Measurements from ENCODE around the gene FOXF1. TPM values are rescaled to one million over a fixed set of nuclear protein-coding genes. Genes with fewer than 3 reads are reported as not detected.

FOXF1 gene
- polyA plus RNA-seq, 3 donors, result not detected

- no peaks in the 10 kb centered on the region for H4K20me1 ChIP-seq (ENCODE audit: insufficient read depth, low read length)
- no peak overlapping the region for H3K27ac Mint-ChIP-seq
- DNase-seq, result no peak
- peaks cover 82 to 99% (median 88%) of the 10 kb centered on the region in 3 donors for H3K27me3 Mint-ChIP-seq (ENCODE audit: low read depth in 3 of 3)
- no peak for TF ChIP-seq CTCF (IDR thresholded peaks at IDR 0.05)
- peak overlapping the region in 1 of 2 donors; percentile 83 for H3K4me3 Mint-ChIP-seq
- H3K4me1 Mint-ChIP-seq, result peaks cover 4% of the 10 kb centered on the region
- H3K9me3 ChIP-seq (replicated peaks in 1 of 2; ENCODE audit: control insufficient read depth in 1 of 2, insufficient read depth in 1 of 2, low read length in 2 of 2), result peaks cover 0 to 4% of the 10 kb centered on the region in 2 donors
- H3K36me3 ChIP-seq (replicated peaks in 1 of 2; ENCODE audit: control insufficient read depth in 1 of 2, insufficient read depth in 2 of 2, low read length in 2 of 2), result no peaks in the 10 kb centered on the region
- peaks cover 50 to 93% of the 10 kb centered on the region in 2 donors for H3K27me3 ChIP-seq (ENCODE audit: control insufficient read depth in 2 of 2, insufficient read depth in 2 of 2, low read length in 2 of 2)
- no peak overlapping the region for H3K4me2 ChIP-seq (replicated peaks; ENCODE audit: extremely low read depth, low read length, poor library complexity, severe bottlenecking)
- H3K9ac ChIP-seq (ENCODE audit: insufficient read depth, low read length, poor library complexity, severe bottlenecking), result no peak overlapping the region
- 10% methylated on average over 2 of the region's 18 CpGs for WGBS (ENCODE audit: insufficient coverage)
- peaks cover 0 to 8% (median 2%) of the 10 kb centered on the region in 7 donors for H3K9me3 Mint-ChIP-seq
- intact Hi-C loops (cut with micrococcal nuclease), result no loop called here
- no peaks in the 10 kb centered on the region for H3K79me2 ChIP-seq (ENCODE audit: insufficient read depth, low read length)
- H3K4me3 ChIP-seq (replicated peaks in 1 of 3; ENCODE audit: low read depth in 2 of 3, low read length in 3 of 3), result no peak overlapping the region
- H3K4me1 ChIP-seq (ENCODE audit: control insufficient read depth in 1 of 2, insufficient read depth in 2 of 2, low read length in 2 of 2), result peaks cover 2% of the 10 kb centered on the region in 2 donors
- H2AFZ ChIP-seq (ENCODE audit: insufficient read depth, low read depth, low read length, poor library complexity, severe bottlenecking), result no peak overlapping the region
- H3K36me3 Mint-ChIP-seq, result peaks cover 0 to 3% of the 10 kb centered on the region in 2 donors
- H3K27ac ChIP-seq (ENCODE audit: low read depth in 1 of 2, low read length in 2 of 2), result no peak overlapping the region
These were observed 4.4 kb downstream of the FOXF1 start for GRCh38 chr16:86514481-86515376.

- H3K36me3 Mint-ChIP-seq, result peaks cover 0 to 3% of the 10 kb centered on the region in 2 donors
- H3K27ac Mint-ChIP-seq, result no peak overlapping the region
- Histone ChIP-seq H3K36me3 (replicated peaks in 1 of 2; ENCODE audit: control insufficient read depth in 1 of 2, insufficient read depth in 2 of 2, low read length in 2 of 2) (no peaks in the 10 kb centered on the region), H3K79me2 (ENCODE audit: insufficient read depth, low read length) (no peaks in the 10 kb centered on the region), H3K27me3 (ENCODE audit: control insufficient read depth in 2 of 2, insufficient read depth in 2 of 2, low read length in 2 of 2) (peaks cover 50 to 94% of the 10 kb centered on the region in 2 donors), H3K27ac (ENCODE audit: low read depth in 1 of 2, low read length in 2 of 2) (no peak overlapping the region), H3K4me2 (replicated peaks; ENCODE audit: extremely low read depth, low read length, poor library complexity, severe bottlenecking) (no peak overlapping the region), H3K4me1 (ENCODE audit: control insufficient read depth in 1 of 2, insufficient read depth in 2 of 2, low read length in 2 of 2) (peaks cover 0 to 2% of the 10 kb centered on the region in 2 donors), H3K9me3 (replicated peaks in 1 of 2; ENCODE audit: control insufficient read depth in 1 of 2, insufficient read depth in 1 of 2, low read length in 2 of 2) (peaks cover 0 to 4% of the 10 kb centered on the region in 2 donors), H3K9ac (ENCODE audit: insufficient read depth, low read length, poor library complexity, severe bottlenecking) (no peak overlapping the region), H3K4me3 (replicated peaks in 1 of 3; ENCODE audit: low read depth in 2 of 3, low read length in 3 of 3) (no peak overlapping the region), H4K20me1 (ENCODE audit: insufficient read depth, low read length) (no peaks in the 10 kb centered on the region), H2AFZ (ENCODE audit: insufficient read depth, low read depth, low read length, poor library complexity, severe bottlenecking) (no peak overlapping the region)
- DNase-seq, result no peak
- H3K27me3 Mint-ChIP-seq (ENCODE audit: low read depth in 3 of 3), result peaks cover 84 to 99% (median 86%) of the 10 kb centered on the region in 3 donors
- H3K4me3 Mint-ChIP-seq, result peak overlapping the region in 1 of 2 donors; percentile 83
- peaks cover 0 to 8% (median 2%) of the 10 kb centered on the region in 7 donors for H3K9me3 Mint-ChIP-seq
- peaks cover 7% of the 10 kb centered on the region for H3K4me1 Mint-ChIP-seq
- TF ChIP-seq CTCF (IDR thresholded peaks at IDR 0.05), result no peak
- WGBS (ENCODE audit: insufficient coverage), result 9% methylated on average over 20 of the region's 29 CpGs
- intact Hi-C loops (cut with micrococcal nuclease), result no loop called here
These were observed 5.1 kb downstream of the FOXF1 start for GRCh38 chr16:86515413-86515776.
